ENCODE data around the gene ACO1. TPM values are rescaled to one million over a fixed set of nuclear protein-coding genes. Genes with fewer than 3 reads are reported as not detected.
A peak's percentile ranks its signal among the peaks of the same experiment; 100 is the strongest.

The ACO1 gene
- polyA plus RNA-seq, 3 donors = 2.9 to 12.5 (median 10.5) TPM

DNA sequence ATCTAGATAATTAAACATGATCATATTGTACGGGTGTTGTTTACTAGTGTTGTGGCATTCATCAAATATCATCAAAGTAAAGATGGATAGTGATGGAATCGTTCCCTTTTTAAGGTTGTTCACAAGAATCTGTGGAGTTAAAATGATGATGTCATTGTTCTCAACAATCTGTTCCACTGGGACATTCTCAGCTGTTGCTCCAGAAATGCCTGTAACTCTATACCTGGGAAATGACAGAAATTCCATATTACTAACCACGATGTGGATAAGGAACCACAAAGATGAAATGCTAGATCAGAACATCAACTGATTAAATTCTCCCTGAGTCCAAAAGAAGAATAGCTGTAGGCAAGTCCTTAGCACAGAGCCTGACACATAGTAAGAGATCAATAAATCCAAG, 103.5 kb downstream of the ACO1 start:
- Mint-ChIP-seq H3K27ac (no peak overlapping the region), H3K4me1 (peaks cover 11% of the 10 kb centered on the region), H3K27me3 (ENCODE audit: low read depth in 3 of 3) (peaks cover 0 to 3% (median 0%) of the 10 kb centered on the region in 3 donors), H3K36me3 (peaks cover 79 to 87% of the 10 kb centered on the region in 2 donors), H3K9me3 (peaks cover 0 to 3% (median 0%) of the 10 kb centered on the region in 7 donors), H3K4me3 (no peak overlapping the region)
- H3K27ac ChIP-seq (ENCODE audit: low read depth in 1 of 2, low read length in 2 of 2) = no peak overlapping the region
- H3K9me3 ChIP-seq (replicated peaks in 1 of 2; ENCODE audit: control insufficient read depth in 1 of 2, insufficient read depth in 1 of 2, low read length in 2 of 2) = no peaks in the 10 kb centered on the region
- H3K4me3 ChIP-seq (replicated peaks in 1 of 3; ENCODE audit: low read depth in 2 of 3, low read length in 3 of 3) = no peak overlapping the region
- H3K4me1 ChIP-seq (ENCODE audit: control insufficient read depth in 1 of 2, insufficient read depth in 2 of 2, low read length in 2 of 2) = no peaks in the 10 kb centered on the region
- intact Hi-C loops (cut with micrococcal nuclease) = no loop called here
- no peak overlapping the region for H3K9ac ChIP-seq (ENCODE audit: insufficient read depth, low read length, poor library complexity, severe bottlenecking)
- WGBS (ENCODE audit: insufficient coverage) = 100% methylated on average over 1 of the region's 3 CpGs
- H3K4me2 ChIP-seq (replicated peaks; ENCODE audit: extremely low read depth, low read length, poor library complexity, severe bottlenecking) = no peak overlapping the region
- H3K36me3 ChIP-seq (replicated peaks in 1 of 2; ENCODE audit: control insufficient read depth in 1 of 2, insufficient read depth in 2 of 2, low read length in 2 of 2) = peaks cover 60 to 98% of the 10 kb centered on the region in 2 donors
- no peak for DNase-seq
- no peak overlapping the region for H2AFZ ChIP-seq (ENCODE audit: insufficient read depth, low read depth, low read length, poor library complexity, severe bottlenecking)
- H4K20me1 ChIP-seq (ENCODE audit: insufficient read depth, low read length) = no peaks in the 10 kb centered on the region
- no peaks in the 10 kb centered on the region for H3K79me2 ChIP-seq (ENCODE audit: insufficient read depth, low read length)
- TF ChIP-seq, protein P1, sequence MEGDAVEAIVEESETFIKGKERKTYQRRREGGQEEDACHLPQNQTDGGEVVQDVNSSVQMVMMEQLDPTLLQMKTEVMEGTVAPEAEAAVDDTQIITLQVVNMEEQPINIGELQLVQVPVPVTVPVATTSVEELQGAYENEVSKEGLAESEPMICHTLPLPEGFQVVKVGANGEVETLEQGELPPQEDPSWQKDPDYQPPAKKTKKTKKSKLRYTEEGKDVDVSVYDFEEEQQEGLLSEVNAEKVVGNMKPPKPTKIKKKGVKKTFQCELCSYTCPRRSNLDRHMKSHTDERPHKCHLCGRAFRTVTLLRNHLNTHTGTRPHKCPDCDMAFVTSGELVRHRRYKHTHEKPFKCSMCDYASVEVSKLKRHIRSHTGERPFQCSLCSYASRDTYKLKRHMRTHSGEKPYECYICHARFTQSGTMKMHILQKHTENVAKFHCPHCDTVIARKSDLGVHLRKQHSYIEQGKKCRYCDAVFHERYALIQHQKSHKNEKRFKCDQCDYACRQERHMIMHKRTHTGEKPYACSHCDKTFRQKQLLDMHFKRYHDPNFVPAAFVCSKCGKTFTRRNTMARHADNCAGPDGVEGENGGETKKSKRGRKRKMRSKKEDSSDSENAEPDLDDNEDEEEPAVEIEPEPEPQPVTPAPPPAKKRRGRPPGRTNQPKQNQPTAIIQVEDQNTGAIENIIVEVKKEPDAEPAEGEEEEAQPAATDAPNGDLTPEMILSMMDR (IDR thresholded peaks at IDR 0.05) = no peak
- no peaks in the 10 kb centered on the region for H3K27me3 ChIP-seq (ENCODE audit: control insufficient read depth in 2 of 2, insufficient read depth in 2 of 2, low read length in 2 of 2)

DNA sequence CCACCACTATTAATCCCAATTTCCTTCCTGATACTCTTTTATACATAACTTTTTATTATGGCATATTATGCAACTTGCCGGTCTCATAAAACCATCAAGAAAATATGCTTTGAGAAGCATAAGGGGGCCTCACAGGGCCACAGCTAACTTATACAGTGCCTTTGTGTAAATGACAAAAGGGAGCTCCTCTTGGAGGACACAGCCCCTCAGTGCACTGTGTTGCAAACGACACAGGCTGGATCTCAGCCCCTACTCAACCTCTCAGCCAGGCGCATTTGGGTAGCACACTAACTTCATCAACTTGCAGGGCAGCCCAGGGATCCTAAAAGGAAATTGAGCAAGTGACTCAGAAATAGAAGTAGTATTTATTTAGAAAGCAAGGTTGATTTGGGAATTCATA, 106.2 kb downstream of the ACO1 start:
- H3K79me2 ChIP-seq (ENCODE audit: insufficient read depth, low read length) = no peaks in the 10 kb centered on the region
- Mint-ChIP-seq H3K36me3 (peaks cover 70 to 71% of the 10 kb centered on the region in 2 donors), H3K4me3 (no peak overlapping the region), H3K27me3 (ENCODE audit: low read depth in 3 of 3) (peaks cover 0 to 3% (median 0%) of the 10 kb centered on the region in 3 donors), H3K27ac (peak overlapping the region in 3 of 7 donors; percentile 22 to 79 (median 73)), H3K4me1 (peaks cover 4% of the 10 kb centered on the region), H3K9me3 (peaks cover 0 to under 1% (median 0%) of the 10 kb centered on the region in 7 donors)
- no peak overlapping the region for H3K4me3 ChIP-seq (replicated peaks in 1 of 3; ENCODE audit: low read depth in 2 of 3, low read length in 3 of 3)
- H3K27me3 ChIP-seq (ENCODE audit: control insufficient read depth in 2 of 2, insufficient read depth in 2 of 2, low read length in 2 of 2) = no peaks in the 10 kb centered on the region
- TF ChIP-seq, protein P1 (IDR thresholded peaks at IDR 0.05) = no peak
- H3K9ac ChIP-seq (ENCODE audit: insufficient read depth, low read length, poor library complexity, severe bottlenecking) = no peak overlapping the region
- H4K20me1 ChIP-seq (ENCODE audit: insufficient read depth, low read length) = no peaks in the 10 kb centered on the region
- intact Hi-C loops (cut with micrococcal nuclease) = no loop called here
- no peak for DNase-seq
- no CpG with 5 or more reads among the region's 3 CpGs for WGBS (ENCODE audit: insufficient coverage)
- no peak overlapping the region for H2AFZ ChIP-seq (ENCODE audit: insufficient read depth, low read depth, low read length, poor library complexity, severe bottlenecking)
- H3K9me3 ChIP-seq (replicated peaks in 1 of 2; ENCODE audit: control insufficient read depth in 1 of 2, insufficient read depth in 1 of 2, low read length in 2 of 2) = no peaks in the 10 kb centered on the region
- H3K4me2 ChIP-seq (replicated peaks; ENCODE audit: extremely low read depth, low read length, poor library complexity, severe bottlenecking) = no peak overlapping the region
- H3K36me3 ChIP-seq (replicated peaks in 1 of 2; ENCODE audit: control insufficient read depth in 1 of 2, insufficient read depth in 2 of 2, low read length in 2 of 2) = peaks cover 46 to 89% of the 10 kb centered on the region in 2 donors
- H3K4me1 ChIP-seq (ENCODE audit: control insufficient read depth in 1 of 2, insufficient read depth in 2 of 2, low read length in 2 of 2) = no peaks in the 10 kb centered on the region
- H3K27ac ChIP-seq (ENCODE audit: low read depth in 1 of 2, low read length in 2 of 2) = no peak overlapping the region

All from CD14-positive monocyte (primary cell).